Measurements from ENCODE around the gene INPPL1.

The INPPL1 gene

DNA sequence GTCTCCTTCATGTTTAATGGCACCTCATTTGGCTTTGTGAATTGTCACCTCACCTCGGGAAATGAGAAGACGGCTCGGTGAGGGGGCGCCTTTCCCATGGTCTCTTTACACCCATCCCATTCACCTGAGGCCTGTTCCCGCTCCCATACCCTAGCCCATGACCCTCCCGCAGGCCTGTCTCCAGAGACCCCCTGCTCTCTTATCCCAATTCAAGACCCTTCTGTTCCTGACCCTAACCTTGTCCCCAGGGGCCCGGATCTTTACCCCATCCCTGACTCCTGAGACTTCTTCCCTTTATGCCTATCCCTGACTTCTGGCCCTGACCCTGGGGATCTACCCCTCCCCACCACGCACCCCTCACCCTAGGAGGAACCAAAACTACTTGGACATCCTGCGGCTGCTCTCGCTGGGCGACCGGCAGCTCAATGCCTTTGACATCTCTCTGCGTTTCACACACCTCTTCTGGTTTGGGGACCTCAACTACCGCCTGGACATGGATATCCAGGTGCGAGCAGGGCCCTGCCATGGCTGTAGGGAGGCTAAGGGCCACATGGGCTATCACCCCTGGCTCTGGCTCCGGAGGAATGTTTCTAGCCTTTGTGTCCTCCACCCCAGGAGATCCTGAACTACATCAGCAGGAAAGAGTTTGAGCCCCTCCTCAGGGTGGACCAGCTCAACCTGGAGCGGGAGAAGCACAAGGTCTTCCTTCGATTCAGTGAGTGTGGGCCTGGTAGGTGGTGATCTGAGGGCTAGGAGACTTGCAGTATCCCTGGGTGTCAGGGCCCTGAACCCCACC lies 7.9 kb downstream of the INPPL1 start:
- DNase-seq = no peak

DNA sequence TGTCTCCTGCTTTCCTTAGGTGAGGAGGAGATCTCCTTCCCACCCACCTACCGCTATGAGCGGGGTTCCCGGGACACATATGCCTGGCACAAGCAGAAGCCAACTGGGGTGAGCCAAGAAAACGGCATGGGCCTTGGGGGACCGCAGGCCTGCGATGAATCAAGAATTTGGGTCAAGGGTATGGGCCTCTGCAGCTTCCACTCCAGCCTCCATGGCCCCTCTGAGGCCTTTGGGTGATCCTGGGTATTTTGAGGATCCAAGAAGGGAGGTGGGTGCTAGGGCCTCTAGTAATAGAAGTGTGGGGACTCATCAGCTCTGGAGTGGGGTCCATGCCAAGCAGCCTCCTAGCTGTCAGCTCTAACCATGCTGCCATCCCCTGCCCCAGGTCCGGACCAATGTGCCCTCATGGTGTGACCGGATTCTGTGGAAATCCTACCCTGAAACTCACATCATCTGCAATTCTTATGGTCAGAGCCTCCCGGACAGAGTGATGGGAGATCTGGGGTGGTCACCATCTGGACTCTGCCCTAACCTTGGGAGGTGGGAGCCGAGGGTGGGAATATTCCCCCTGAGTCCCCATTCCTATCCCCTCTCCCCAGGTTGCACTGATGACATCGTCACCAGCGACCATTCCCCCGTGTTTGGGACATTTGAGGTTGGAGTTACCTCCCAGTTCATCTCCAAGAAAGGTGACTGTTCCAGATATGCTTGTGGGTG lies 8.6 kb downstream of the INPPL1 start:
- no peak for DNase-seq

DNA sequence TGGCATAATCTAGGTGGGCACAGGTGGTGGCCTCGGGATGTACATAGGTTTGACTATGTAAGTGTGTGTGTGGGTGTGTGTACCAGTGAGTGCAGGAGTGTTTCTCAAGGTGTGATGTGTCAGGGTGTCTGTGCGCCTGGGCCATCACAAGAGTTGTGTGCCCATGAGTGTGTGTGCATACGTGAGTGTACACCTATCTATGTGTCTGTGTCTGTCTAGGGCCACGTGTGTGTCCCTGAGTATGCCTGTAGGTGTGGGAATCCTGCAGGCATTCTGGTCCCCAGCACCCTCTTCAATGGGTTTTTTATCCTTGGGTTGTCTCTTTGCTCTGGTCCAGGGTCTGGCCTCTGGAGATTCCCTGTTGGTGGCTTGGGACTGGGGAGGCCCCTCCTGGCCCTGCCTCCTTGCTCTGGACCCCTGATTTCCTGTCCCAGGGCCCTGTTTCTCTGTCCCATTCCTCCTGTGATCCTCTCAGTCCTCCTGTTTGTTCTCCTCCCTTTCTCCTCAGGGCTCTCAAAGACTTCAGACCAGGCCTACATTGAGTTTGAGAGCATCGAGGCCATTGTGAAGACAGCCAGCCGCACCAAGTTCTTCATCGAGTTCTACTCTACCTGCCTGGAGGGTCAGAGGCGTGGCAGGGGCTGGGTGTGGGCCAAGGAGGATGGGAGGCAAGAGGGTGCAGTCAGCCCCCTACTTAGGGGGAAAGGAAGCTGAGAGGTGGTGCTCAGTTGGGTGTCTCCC lies 9.4 kb downstream of the INPPL1 start:
- DNase-seq = no peak

DNA sequence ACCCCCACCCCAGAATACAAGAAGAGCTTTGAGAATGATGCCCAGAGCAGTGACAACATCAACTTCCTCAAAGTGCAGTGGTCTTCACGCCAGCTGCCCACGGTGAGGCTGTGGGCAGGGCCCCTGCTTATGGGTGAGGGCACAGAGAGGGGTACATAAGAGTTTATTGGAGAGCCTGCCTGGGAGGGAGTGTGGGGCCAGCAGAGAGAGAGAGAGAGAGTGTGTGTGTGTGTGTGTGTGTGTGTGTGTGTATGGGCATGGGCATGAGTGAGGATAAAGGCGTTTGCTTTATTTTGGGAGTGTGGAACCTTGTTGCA lies 9.9 kb downstream of the INPPL1 start:
- DNase-seq = no peak

DNA sequence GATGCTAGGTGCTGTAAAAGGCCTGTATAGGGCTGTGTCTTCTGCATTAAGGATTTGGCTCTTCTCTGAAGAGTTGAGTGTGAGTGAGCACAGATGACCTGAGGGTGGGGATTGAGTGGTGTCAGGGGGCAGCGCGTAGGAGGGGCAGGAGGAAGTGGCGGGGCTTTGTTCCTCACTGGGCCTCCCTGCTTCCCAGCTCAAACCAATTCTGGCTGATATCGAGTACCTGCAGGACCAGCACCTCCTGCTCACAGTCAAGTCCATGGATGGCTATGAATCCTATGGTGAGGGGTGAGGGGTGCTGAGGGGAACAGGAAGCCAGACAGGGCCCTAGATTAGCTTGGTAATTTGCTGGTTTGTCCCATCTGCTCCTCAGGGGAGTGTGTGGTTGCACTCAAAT lies 10.4 kb downstream of the INPPL1 start:
- no peak for DNase-seq

DNA sequence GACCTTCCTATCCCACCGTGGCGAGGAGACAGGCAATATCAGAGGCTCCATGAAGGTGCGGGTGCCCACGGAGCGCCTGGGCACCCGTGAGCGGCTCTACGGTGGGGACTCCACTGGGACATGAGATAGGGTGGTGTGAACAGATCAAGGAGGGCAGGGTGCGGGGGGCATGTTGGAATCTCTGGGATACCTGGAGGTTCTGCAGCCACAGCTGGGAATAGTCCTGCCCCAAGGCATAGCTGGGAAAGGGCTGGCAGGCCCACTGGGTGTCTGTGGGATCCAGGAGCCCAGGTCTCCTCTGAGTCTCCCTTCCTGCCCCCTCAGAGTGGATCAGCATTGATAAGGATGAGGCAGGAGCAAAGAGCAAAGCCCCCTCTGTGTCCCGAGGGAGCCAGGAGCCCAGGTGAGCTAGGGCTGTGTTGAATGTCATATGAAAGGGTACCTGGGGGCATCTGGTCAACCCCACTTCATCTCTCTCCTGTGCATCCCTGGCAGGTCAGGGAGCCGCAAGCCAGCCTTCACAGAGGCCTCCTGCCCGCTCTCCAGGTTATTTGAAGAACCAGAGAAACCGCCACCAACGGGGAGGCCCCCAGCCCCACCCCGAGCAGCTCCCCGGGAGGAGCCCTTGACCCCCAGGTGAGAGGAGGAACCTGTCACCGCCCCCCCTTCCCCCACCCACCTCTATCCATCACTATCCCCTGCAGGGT lies 10.9 kb downstream of the INPPL1 start:
- no peak for DNase-seq

DNA sequence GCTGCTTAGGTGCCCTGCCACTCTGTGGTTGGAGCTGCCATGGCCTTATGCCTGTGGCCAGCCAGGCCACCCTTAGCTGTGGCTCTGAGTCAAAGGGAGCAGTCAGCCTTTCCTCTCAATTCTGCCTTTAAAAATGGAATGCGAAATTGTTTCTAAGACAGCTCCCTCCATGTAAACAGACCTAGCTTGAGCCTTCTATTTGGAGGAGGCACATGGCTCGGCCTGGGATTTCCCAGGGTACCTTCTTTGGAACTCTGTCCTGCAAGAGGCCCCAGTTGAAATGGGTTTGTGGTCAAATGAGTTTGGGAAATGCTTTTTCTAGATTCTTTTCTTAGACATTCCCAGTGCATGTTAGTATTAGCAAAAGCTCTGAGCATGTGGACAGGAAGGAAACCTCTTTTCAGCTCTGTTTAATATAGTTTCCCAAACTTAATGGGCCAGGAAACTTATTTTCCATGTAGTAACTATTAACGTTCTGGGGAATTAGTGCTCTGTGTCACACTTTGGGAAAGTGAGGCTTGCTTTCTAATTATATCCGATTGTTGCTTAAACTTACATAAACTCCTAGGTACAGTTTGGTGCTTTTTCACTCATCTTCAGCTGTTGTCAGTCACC lies 11.6 kb downstream of the INPPL1 start:
- no peak for DNase-seq

DNA sequence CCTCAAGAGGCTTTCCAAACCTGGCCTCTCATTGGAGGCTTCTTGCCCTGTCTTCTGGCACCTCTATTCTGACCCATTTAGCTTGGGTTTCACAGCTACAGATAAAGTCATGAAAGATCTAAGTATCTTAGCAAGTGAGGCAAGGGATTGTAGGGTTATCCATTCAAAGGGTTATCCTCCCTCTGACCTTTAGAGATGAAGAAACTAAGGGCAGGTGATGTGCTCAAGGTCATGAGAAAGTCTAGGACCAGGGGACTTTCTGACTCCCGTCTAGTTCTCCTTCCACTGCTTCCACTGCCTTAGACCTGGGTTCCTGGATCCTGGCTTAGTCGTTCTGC lies 12.2 kb downstream of the INPPL1 start:
- DNase-seq = no peak

DNA sequence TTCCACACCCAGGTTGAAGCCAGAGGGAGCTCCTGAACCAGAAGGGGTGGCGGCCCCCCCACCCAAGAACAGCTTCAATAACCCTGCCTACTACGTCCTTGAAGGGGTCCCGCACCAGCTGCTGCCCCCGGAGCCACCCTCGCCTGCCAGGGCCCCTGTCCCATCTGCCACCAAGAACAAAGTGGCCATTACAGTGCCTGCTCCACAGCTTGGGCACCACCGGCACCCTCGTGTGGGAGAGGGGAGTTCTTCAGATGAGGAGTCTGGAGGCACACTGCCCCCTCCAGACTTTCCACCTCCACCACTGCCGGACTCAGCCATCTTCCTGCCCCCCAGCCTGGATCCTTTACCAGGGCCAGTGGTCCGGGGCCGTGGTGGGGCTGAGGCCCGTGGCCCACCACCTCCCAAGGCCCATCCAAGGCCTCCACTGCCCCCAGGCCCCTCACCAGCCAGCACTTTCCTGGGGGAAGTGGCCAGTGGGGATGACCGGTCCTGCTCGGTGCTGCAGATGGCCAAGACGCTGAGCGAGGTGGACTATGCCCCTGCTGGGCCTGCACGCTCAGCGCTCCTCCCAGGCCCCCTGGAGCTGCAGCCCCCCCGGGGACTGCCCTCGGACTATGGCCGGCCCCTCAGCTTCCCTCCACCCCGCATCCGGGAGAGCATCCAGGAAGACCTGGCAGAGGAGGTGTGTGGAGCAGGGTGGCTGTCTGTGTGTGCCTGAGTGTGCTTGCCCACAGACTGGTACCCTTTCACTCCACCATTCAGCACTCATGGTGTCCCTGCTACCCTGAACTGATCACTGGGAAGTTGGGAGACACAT lies 12.8 kb downstream of the INPPL1 start:
- DNase-seq = no peak

DNA sequence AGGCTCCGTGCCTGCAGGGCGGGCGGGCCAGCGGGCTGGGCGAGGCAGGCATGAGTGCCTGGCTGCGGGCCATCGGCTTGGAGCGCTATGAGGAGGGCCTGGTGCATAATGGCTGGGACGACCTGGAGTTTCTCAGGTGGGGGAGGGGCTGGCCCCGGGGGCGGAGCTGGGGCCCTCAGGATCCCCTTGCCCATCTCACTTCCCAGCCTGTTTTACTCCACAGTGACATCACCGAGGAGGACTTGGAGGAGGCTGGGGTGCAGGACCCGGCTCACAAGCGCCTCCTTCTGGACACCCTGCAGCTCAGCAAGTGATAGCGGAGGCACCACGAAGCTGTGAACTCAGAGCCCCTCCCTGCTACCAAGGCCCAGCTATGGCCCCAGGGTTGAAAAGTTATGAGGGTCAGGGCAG lies 13.5 kb downstream of the INPPL1 start:
- peak; percentile 57 for DNase-seq

DNA sequence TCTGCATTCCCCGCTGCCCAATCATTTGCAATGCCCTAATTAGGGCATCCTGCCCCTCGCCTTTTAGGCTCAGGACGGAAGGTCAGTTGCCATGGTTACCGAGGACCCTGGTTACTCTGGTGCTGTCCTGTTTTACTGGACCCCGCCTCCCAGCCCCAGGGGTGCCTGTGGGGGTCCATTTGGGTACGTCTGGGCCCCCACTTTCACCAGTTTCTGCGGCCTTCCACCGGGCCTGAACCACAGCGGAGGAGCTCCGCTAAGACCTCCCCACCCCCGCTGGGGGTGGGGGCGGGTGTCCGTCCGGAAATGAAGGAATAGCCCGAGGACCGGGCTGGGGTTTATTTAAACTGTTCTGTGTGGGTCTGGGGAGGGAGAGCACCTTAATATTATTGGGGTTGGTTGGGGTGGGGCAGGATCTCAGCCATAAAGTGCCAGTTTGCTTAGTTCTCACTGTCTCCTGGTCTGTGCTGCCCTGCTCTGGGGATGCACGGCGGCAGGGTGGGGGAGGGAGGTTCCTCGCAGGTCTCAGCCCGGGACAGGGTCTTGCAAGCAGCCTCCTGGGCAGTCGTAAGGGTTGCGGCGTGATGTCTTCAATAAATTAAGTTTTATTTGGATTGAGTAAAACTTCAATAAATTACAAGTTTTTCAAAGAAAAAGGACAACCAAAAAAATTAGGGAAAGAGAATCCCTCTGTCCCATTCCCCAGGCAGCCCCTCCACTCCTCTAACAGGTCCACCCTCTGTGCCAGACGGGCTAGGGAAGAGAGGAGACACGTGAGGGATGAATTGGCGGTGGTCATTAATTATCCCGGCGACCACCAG lies 14.1 kb downstream of the INPPL1 start:
- DNase-seq = no peak

DNA sequence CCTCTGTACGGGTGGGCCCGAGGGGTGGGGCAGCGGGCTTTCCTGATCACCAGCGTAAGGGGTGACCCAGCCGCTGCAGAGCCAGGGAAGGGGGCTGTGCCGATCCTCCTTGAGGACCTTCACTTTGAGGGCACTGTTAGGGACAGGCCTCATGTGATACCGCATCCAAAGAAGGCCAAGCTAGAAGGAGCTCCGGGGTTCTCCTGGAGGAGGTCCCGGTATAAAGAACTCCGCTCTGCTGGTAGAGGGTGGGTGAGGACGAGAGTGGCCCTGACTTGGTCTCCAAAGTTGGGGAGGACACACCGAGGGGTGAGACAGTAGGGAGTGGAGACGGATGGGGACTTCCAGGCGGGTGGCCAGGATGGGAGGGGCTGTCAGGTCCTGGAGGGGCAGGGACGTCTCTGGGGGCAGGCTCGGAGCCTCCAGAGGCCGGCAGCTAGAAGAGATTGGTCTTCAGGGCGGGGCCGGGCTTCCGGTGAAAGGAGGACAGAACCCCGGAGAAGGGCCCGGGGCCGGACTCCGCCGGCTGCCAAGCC lies 14.8 kb downstream of the INPPL1 start:
- DNase-seq = no peak

DNA sequence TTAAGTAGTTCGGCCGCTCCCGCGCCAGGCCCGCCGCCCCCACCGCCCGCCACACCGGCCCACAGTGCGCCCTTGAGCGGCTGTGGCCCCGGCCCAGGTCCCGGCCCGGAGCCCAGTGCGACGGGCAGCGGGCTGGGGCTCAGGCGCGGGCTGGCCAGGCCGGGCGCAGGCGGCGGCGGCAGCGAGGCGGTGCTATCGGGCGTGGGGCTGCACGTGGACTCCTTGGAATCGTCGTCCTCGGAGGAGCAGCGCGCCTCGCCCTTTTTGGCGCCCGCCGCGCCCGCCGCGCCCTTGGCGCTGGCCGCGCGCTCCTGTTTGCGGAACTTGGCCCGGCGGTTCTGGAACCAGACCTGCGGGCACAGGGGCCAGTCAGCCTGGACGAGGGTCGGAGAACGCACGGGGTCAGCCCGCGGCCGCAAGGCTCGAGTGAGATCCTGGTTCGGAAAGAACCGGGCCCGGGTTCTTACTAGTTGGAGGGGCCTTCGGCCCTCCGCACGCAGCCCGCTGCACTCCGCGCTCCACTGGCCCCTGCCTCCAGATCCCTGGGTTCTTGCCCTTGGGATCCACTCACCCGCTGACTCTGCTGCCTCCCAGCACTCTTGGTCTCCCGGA lies 15.4 kb downstream of the INPPL1 start:
- DNase-seq = no peak

DNA sequence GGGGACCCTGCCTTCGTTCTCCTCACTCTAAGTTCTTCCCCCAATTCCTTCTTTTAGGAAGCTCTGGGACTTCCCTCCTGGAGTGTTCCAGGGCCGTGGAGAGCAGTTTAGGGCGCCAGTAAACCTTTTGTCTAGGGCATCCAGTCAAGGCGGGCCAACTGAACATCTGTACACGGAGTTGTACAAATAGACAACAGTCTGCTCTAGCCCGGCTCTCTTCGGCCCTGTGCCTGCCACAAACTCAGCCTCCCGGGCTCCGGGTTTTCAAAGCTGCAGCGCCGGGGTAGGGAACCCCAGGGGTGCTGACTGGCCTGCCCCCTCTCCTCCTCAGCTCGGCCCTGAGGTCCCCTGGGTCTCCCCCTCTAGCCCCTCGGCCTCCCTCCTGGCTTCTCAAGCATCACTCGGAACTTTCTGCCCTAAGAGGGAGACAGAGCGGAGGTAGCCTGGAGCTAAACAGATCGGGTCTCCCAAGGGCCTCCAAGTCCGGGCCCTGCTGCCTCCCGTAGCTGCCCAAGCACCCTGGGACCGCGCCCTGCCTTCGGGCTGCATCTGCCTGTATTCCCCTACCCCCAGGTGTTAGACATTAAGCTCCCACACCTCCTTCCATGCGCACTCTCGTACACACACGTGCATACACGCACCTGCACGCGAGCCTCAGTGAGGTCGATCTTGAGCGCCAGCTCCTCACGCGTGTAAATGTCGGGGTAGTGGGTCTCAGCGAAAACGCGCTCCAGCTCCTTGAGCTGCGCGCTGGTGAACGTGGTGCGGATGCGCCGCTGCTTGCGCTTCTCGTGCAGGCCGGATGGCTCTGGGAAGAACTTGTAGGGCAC lies 16.1 kb downstream of the INPPL1 start:
- no peak for DNase-seq

DNA sequence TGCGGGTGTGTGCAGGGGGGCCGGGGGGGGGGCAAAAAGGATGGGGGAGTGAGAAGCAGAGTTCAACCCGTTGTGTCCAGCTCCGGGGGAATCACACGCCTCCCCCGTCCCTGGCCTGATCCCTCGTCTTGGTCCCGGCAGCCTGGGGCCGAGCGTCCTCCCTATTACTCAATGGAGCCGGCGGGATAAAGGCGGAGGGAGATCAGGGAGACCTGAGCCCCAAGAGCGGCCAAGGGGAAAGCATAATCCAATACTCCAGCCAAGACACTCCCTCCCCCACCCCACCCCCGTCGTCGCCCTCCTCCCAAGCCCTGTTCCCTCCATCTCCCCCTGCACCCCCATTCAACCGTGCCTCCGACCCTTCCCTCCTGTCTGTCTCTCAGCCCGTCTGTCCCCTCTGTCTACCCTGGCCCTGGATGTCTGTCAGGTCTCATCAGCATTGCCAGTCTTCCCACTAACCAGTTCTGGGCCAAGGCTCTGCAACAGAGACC lies 16.8 kb downstream of the INPPL1 start:
- DNase-seq = no peak

DNA sequence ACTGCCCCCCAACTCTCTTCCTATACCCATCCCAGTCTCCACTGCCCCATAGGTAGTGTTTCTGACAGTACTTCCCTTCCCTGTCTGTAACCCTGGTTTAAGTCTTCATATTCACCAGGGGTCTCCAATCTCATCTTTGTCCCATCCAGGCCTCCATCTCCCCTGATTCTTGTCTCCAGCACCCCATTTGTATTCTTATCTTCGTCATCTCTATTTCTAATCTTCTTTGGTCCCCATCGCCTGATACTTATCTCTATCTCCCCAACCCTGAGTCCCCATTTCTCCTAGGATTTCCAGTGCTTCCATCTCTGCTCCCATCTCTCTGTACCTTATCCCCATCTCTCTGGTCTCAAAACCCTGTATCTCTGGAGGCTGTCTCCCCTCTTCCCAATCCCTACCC lies 17.6 kb downstream of the INPPL1 start:
- DNase-seq = no peak

DNA sequence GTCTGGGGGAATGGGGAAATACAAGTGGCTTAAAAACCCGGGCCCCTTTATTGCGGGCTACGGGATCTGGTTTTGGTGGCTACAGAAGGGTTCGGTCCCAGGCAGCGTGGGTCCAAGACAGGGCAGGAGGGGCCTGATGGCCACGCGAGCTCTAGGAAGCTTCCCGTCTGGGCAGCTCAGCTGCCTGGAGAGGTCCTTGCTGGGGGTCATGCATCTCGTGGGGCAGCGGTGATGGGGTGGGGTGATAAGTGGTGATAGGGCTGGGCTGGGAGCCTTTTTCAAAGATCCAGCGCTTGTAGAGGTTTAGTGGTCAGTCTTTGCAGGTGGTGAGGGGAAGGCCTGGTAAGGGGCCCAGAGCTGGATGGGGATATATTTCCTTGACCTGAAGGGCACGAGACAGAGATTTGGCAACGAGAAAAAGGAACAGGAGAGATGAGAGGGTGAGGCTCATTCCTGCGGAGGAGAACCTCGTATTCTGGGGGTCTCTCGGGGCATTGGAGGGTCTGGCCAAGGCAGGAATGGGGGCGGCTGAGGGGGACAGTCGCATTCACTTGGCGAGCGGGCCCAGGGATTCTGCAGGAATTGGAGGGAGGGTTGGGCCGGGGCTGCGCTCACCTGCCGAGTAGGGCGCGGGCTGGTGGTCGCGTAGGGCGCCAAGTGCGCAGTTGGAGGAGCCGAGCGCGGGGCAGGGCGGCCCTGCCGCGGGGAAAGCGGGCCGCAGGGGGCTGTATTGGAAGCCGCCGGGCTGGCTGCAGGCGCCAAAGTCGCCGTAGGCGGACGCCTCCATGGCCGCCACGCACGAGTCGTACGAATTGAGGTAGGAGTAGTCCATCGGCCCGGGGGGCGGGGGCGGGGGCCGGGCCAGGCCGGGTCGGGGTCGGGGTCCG lies 18.8 kb downstream of the INPPL1 start:
- DNase-seq = no peak

DNA sequence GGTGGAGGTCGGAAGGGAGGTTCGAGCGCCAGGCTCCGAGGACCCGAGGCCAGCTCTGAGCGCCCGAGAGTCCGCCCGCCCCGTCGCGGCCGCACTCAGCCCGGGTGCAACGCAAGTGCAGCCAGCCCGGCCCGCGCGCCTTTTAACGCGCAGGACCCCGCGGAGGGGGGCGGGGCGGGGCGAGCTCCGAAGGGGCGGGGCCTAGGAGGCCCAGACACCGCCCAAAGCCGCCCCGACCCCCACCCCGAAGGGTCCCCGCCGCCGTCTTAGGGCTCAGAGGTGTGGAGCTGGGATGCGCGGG lies 19.4 kb downstream of the INPPL1 start, which contains the start of gene PHOX2A:
Gene PHOX2A (minus strand): TSS at position 117 of the 301 bp plus-strand sequence. CDS start 172 bp downstream, outside the sequence.
- DNase-seq = no peak

Data from CD4-positive, alpha-beta T cell treated with Interleukin-21 for 1 hour (primary cell).